Measurements from ENCODE around the gene PLEKHG3. TPM values are rescaled to one million over a fixed set of nuclear protein-coding genes. Genes with fewer than 3 reads are reported as not detected.

Gene PLEKHG3
- polyA plus RNA-seq, 1 donor (not counting 4 experiments of a cell fraction or from before 2014, with no cell fraction given) = 71.0 TPM

- no peak for DNase-seq (ENCODE audit: low read depth, low spot score)
- no peak for TF ChIP-seq CTCF (optimal IDR thresholded peaks at IDR 0.05 in 1 of 3, IDR thresholded peaks at IDR 0.05 in 1 of 3, conservative IDR thresholded peaks at IDR 0.05 in 1 of 3; ENCODE audit: extremely low read depth in 1 of 3, insufficient read depth in 2 of 3, low read length in 3 of 3)
- TF ChIP-seq EZH2 (IDR thresholded peaks at IDR 0.05; ENCODE audit: low read length) = no peak
- H3K4me2 ChIP-seq (ENCODE audit: control insufficient read depth, extremely low read depth, insufficient read depth, low read depth, low read length) = no peak overlapping the region
- H3K79me2 ChIP-seq (ENCODE audit: control insufficient read depth, insufficient read depth, low read length) = peaks cover 86% of the 10 kb centered on the region
- no peaks in the 10 kb centered on the region for H3K27me3 ChIP-seq (ENCODE audit: control insufficient read depth, extremely low read depth, insufficient read depth, low read length)
- no peaks in the 10 kb centered on the region for H3K9me3 ChIP-seq (ENCODE audit: control insufficient read depth, low read depth, low read length)
- H3K4me1 ChIP-seq (ENCODE audit: control insufficient read depth, extremely low read depth, insufficient read depth, low read length) = peaks cover 14% of the 10 kb centered on the region
- no peak overlapping the region for H3K4me3 ChIP-seq (ENCODE audit: control insufficient read depth in 2 of 3, extremely low read depth in 1 of 3, insufficient read depth in 2 of 3, low read depth in 1 of 3, low read length in 3 of 3)
- no peak overlapping the region for H2AFZ ChIP-seq (ENCODE audit: control insufficient read depth, low read length)
- dilution Hi-C loops (cut with MboI; ENCODE audit: extremely low pct_ligation_motif_present, low sequenced_read_pairs) = no loop called here
- H3K9ac ChIP-seq (ENCODE audit: control insufficient read depth, extremely low read depth, insufficient read depth, low read length) = no peak overlapping the region
- H3K9me1 ChIP-seq (ENCODE audit: control insufficient read depth, extremely low read depth, insufficient read depth, low read length) = no peaks in the 10 kb centered on the region
- H3K27ac ChIP-seq (ENCODE audit: control insufficient read depth, insufficient read depth, low read length) = no peak overlapping the region
- peaks cover 4% of the 10 kb centered on the region for H4K20me1 ChIP-seq (ENCODE audit: control insufficient read depth, extremely low read depth, insufficient read depth, low read length)
- no peak for FAIRE-seq
- H3K36me3 ChIP-seq (ENCODE audit: control insufficient read depth in 2 of 2, extremely low read depth in 1 of 2, insufficient read depth in 2 of 2, low read length in 2 of 2) = peaks cover 61 to 69% of the 10 kb centered on the region in 2 experiments
These were observed 26.5 kb downstream of the PLEKHG3 start for GRCh38 chr14:64730681-64731080.

- TF ChIP-seq CTCF (optimal IDR thresholded peaks at IDR 0.05 in 1 of 3, IDR thresholded peaks at IDR 0.05 in 1 of 3, conservative IDR thresholded peaks at IDR 0.05 in 1 of 3; ENCODE audit: extremely low read depth in 1 of 3, insufficient read depth in 2 of 3, low read length in 3 of 3) (no peak), EZH2 (IDR thresholded peaks at IDR 0.05; ENCODE audit: low read length) (no peak)
- H4K20me1 ChIP-seq (ENCODE audit: control insufficient read depth, extremely low read depth, insufficient read depth, low read length) = peaks cover 7% of the 10 kb centered on the region
- peaks cover 2% of the 10 kb centered on the region for H3K9me1 ChIP-seq (ENCODE audit: control insufficient read depth, extremely low read depth, insufficient read depth, low read length)
- dilution Hi-C loops (cut with MboI; ENCODE audit: extremely low pct_ligation_motif_present, low sequenced_read_pairs) = no loop called here
- H3K4me3 ChIP-seq (ENCODE audit: control insufficient read depth in 2 of 3, extremely low read depth in 1 of 3, insufficient read depth in 2 of 3, low read depth in 1 of 3, low read length in 3 of 3) = no peak overlapping the region
- no peak overlapping the region for H2AFZ ChIP-seq (ENCODE audit: control insufficient read depth, low read length)
- H3K79me2 ChIP-seq (ENCODE audit: control insufficient read depth, insufficient read depth, low read length) = peaks cover 86% of the 10 kb centered on the region
- no peaks in the 10 kb centered on the region for H3K27me3 ChIP-seq (ENCODE audit: control insufficient read depth, extremely low read depth, insufficient read depth, low read length)
- no peak overlapping the region for H3K4me2 ChIP-seq (ENCODE audit: control insufficient read depth, extremely low read depth, insufficient read depth, low read depth, low read length)
- no peak overlapping the region for H3K9ac ChIP-seq (ENCODE audit: control insufficient read depth, extremely low read depth, insufficient read depth, low read length)
- no peaks in the 10 kb centered on the region for H3K9me3 ChIP-seq (ENCODE audit: control insufficient read depth, low read depth, low read length)
- H3K4me1 ChIP-seq (ENCODE audit: control insufficient read depth, extremely low read depth, insufficient read depth, low read length) = peaks cover 14% of the 10 kb centered on the region
- peaks cover 65 to 72% of the 10 kb centered on the region in 2 experiments for H3K36me3 ChIP-seq (ENCODE audit: control insufficient read depth in 2 of 2, extremely low read depth in 1 of 2, insufficient read depth in 2 of 2, low read length in 2 of 2)
- DNase-seq (ENCODE audit: low read depth, low spot score) = no peak
- no peak for FAIRE-seq
- no peak overlapping the region for H3K27ac ChIP-seq (ENCODE audit: control insufficient read depth, insufficient read depth, low read length)
These were observed 26.9 kb downstream of the PLEKHG3 start for GRCh38 chr14:64731141-64731581.

All from keratinocyte (primary cell).